ENCODE data around the gene MTMR12. TPM values are rescaled to one million over a fixed set of nuclear protein-coding genes. Genes with fewer than 3 reads are reported as not detected.

The MTMR12 gene
- total and polyA plus RNA-seq, 2 of the 13 experiments (the other 11 are each of a cell fraction or from before 2014, with no cell fraction given), result 23.4 to 36.6 TPM

- TF ChIP-seq ZNF574 (CRISPR knock-in tag; IDR thresholded peaks at IDR 0.05) (no peak), ZNF670 (CRISPR knock-in tag; IDR thresholded peaks at IDR 0.05; ENCODE audit: borderline replicate concordance) (no peak), ZFP36L2 (CRISPR knock-in tag; IDR thresholded peaks at IDR 0.05) (no peak), ARNT (IDR thresholded peaks at IDR 0.05) (no peak), KDM3A (CRISPR knock-in tag; IDR thresholded peaks at IDR 0.05; ENCODE audit: low read depth) (no peak), ZNF318 (CRISPR knock-in tag; IDR thresholded peaks at IDR 0.05) (no peak), HNF1A (IDR thresholded peaks at IDR 0.05; ENCODE audit: low read depth) (no peak), HNF1A (CRISPR knock-in tag; IDR thresholded peaks at IDR 0.05; ENCODE audit: borderline replicate concordance) (no peak), IRX3 (CRISPR knock-in tag; IDR thresholded peaks at IDR 0.05; ENCODE audit: borderline replicate concordance, low read depth) (no peak), DDIT3 (CRISPR knock-in tag; IDR thresholded peaks at IDR 0.05) (no peak), TBX3 (IDR thresholded peaks at IDR 0.05; ENCODE audit: borderline replicate concordance) (no peak), UBTF (CRISPR knock-in tag; IDR thresholded peaks at IDR 0.05) (no peak)
These were observed 37.4 kb downstream of the MTMR12 start (continued) for GRCh38 chr5:32275396-32275741.

Data from HepG2 (cell line).